Measurements from ENCODE around the gene ARHGAP29.
"Not testable (repeated sequence)": the region's sequence is repeated elsewhere in the genome, so short reads cannot be mapped to it uniquely, and the experiment has no call there.

ARHGAP29 gene

DNA sequence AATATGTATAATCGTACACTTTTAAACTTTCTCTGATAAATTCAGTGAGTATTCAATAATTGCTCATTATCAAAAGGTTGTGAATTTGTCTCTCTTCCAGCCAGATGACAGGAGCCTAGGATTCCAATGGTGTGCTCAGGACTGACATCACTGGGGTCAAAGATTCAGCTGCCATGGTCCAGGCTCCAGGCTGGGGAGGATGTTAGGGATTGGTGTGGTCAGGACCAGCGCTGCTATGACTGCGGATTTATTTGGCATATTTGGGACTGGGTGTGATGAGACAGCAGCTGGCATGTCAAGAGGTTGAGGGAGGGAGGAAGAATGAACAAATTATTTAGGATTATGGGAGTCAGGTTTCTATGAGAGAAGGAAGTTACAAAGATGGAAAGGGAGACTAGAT is 68.3 kb downstream of the ARHGAP29 start:
- DNase-seq = no peak

DNA sequence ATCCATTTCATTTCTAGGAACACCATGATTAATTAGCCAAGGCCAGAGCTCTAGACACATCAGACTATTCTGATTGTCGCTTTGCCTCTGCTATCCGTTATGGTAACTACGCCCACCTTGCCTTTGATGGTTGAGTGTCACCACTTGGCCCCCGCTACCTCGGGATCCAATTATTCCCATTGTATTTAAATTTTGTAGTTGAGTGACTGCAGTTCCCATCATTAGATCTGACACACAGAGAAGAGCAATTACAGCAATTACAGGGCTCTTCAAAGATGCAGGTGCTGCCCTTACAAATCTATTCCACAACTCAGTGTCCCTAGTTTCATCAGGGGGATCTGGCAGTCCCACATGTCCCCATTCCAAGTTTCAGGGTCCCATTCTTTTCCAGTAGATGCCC is 71.5 kb downstream of the ARHGAP29 start:
- no peak for DNase-seq

DNA sequence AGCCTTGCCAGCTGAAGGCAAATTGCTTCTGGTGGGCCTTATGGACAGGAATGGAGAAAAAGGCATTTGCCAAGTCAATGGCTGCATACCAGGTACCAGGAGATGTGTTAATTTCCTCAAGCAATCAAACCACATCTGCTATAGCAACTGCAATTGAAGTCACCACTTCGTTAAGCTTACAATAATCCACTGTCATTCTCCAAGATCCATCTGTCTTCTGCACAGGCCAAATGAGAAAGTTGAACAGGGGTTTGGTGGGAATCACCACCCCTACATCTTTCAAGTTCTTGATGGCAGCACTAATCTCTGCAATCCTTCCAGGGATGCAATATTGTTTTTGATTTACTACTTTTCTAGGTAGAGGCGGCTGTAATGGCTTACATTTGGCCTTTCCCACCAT is 72.5 kb downstream of the ARHGAP29 start:
- not testable (repeated sequence) for DNase-seq

DNA sequence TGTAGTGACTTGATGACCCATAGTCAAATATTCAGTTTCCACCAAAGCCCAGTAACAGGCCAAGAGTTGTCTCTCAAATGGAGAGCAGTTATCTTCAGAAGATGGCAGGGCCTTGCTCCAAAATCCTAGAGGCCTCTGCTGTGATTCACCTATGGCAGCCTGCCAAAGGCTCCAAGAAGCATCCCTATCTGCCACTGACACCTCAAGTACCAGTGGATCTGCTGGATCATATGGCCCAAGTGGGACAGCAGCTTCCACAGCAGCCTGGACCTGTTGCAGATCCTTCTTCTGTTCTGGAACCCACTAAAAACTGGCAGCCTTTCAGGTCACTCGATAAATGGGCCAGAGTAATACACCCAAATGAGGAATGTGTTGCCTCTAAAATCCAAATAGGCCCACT is 73.3 kb downstream of the ARHGAP29 start:
- DNase-seq = not testable (repeated sequence)

DNA sequence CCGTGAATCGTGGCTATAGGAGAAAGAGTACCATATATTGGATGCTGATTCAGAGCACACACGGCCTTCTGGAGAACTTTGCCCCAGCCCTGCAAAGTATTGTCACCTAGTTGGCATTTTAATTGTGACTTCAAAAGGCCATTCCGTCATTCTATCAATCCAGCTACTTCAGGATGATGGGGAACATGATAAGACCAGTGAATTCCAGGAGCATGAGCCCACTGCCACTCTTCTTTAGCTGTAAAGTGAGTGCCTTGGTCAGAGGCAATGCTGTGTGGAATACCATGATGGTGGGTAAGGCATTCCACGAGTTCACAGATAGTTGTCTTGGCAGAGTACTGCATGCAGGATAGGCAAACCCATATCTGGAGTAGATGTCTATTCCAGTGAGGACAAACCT is 74.1 kb downstream of the ARHGAP29 start:
- not testable (repeated sequence) for DNase-seq

DNA sequence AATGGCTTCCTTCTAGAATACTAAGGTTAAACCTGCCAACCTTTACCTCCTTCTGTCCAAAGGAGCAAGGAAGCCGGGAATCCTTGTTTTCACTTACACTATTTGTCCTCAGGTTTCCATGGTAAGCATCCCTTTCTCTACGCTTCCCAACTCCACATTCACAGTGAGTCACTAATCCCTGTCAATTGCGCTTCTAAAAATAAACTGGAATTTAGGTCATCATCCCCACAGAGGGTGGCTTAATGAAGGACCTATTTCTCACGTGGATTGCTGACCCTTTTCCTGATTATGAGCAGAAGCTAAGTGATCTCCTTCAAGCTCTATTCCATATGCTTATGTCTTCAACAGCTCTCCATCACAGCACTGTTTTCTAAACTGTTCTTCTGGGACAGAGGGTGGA is 76.6 kb downstream of the ARHGAP29 start:
- no peak for DNase-seq

DNA sequence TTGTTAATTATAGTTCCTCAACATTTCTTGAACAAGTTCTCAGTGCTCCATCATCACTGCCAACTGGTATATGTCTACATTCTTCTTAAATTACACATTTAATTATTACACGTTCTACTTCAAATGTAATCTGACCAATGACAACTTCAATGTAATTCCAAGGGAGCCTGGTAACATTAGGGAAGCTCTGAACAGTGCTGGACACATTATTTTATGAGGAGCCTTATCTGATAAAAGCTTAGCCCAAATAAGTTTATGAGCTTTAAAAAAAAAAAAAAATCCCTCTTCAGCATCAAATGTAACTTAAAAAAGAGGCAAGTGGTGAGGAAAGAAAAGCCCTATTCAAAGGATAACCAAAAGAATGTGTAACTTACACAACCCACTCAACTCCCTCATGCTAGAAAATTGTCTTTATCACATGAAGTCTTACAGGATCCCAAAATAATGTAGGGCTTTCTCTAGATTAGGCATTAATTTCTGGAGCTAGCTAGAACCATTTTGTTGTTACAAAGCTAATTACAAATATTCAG is 81.2 kb downstream of the ARHGAP29 start:
- DNase-seq = no peak

DNA sequence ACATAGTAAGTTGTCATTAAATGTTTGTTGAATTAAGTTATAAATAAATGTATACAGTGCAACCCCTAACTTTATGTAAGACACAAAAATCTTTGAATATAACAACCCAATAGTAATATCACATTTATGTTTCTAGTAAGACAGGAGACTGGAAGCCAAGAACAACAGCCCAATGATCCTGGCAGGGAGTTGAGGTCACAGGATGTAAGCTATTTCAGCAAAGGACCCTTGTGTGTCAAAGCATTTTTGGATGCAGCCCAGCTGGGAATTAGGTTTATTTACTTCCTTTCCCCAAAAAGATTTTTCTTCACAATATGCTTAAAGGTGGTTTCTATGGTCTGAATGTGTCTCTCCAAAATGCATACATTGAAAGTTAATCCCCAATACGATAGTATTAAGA is 82.4 kb downstream of the ARHGAP29 start:
- no peak for DNase-seq

DNA sequence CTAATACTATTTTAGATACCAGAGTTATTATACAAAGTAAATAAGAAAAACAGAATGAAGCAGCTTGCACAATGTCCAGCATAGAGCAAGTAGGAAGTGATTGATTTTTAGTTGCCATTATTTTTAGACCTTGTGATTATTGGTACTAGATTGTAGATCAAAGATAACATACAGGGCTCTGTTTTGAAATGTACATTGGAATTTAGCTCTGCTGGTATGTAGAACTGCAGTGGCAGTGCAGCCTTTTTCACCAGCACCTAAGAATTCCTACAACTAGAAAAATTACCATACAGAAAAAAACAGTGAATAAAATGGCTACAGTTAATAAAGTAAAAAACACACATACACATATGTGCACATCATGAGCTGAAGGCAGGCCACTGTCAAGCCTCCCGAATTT is 84.3 kb downstream of the ARHGAP29 start:
- DNase-seq = no peak

DNA sequence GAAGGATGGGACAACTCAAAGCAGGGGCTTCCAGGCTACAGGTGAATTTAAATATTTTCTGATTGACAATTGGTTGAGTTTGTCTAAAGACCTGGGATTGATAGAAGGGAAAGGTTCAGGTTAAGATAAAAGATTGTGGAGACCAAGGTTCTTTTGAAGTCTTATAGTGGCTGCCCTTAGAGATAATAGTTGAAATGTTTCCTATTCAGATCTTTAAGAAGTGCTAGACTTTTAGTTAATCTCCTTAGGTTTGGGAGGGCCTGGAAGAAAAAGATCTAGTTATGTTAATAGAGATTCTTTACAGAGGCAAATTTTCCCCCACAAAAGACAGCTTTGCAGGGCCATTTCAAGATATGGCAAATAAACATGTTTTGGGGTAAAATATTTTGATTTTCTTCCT is 88.2 kb downstream of the ARHGAP29 start:
- not testable (repeated sequence) for DNase-seq

DNA sequence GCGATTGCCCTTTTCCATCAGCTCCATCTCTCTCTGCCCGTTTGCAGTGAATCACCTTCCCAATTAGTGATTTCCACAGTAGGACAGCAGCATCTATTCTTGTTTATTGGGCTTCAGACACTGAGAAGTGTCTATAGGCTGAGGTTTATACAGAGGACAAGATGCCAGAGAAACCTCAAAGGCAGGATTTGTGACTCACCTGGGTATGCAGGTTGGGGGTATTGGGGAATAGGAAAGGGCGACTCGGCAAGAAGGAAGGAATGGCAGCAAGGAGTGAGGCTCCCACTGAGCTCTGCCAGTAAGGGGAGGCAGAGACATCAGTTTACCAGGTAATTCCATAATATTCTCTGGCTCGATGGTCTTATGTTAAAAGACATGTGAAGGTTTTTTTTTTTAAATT is 91.1 kb downstream of the ARHGAP29 start:
- no peak for DNase-seq

DNA sequence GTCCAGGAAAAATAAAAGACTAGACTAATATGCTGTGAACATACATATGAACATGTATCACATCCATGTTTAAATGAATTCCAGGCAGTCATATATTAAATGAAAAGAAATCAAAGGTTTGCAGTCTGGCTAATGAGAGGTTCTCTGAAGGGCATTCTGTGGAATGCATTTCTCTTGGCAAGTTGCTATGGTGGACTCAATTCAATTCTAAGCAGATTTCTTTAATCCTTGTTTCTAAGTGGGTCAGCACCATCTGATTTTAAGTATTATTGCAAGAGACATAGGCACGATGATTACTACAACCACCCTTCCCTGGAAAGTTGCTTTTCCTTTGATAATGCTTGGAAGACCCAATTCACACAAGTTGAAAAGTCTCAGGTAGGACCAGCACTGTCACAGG is 92.5 kb downstream of the ARHGAP29 start:
- DNase-seq = no peak

DNA sequence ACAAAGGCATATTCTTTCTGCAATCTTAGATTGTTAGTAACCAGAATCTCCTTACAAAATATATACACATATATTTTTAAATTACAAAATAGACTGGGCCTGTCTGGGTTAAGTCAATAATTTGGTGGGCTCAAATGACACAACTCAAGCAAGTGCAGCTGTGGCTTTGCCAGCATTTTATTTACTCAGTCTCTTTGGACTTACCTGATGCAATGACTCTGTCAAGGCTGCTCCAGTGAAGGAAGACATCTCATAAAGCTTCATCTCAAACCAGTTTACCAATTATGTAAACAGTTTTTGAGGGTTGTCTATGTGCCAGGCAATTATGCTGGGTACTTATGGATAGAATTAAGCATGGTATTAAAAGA is 93.6 kb downstream of the ARHGAP29 start:
- DNase-seq = no peak

DNA sequence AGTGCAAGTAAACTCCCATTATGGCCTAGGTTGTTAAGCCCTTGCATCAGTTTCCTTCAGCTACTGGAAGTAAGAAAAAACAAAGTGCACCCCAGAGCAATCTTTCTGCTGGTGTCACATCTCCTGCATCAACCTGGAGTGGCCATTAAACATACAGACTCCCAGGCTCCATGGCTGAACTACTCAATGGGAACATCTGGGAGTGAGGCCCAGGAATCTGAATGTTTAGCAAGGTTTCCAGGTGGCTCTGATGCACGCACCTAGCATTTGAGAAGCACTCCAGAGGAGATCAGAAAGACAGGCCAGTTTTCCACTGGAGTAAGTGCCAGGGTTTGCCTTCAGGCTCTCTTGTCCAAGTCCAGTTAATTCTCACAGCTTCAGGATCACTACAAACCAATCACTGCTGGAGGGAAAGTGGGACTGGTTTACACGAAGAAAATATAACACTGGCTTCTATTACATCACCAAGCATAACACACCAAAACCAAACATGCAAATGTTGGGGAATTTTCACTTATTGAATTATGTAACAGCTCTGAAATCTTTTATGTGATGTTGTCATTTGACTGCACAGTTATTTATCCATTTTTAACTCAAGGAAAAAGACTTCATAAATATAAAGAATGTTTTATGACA is 94.1 kb downstream of the ARHGAP29 start:
- no peak for DNase-seq

DNA sequence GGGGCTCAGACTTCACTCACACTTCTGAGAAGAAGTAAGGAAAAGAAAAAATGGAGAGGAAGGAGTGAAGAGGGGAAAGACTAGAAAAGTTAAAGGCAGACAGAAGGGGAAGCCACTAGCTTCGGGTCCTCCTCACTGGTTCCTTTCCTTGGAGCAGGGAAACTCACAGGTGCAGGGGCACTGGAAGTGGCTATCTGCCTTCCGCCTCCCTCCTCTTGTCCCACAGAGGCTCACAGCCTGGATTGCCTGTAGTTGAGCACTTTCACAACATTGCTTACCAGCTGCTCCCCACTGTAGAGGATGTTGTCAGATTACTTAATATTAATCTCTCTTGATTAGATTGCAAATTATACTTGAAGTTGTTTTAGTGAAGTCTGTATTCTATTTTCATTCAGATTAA is 94.8 kb downstream of the ARHGAP29 start:
- DNase-seq = no peak

DNA sequence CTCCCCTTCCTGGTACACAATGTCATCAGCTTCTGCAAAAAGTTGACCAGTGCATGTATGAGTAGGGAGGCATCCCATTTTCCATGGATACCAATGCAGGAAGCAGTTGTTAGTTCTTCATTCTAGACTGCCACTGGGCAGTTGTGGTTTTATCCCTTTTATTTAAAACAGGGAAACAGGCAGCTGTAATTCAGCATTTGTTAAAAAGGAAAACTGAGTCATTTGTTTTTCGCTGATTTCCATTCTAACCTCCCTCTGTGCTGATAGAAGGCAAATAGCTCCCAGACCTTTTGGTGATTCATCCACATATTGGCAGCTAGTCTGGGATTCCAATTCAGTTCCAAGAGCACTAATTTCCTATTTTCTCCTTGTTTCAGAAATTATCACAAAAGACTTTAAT is 95.4 kb downstream of the ARHGAP29 start:
- no peak for DNase-seq

DNA sequence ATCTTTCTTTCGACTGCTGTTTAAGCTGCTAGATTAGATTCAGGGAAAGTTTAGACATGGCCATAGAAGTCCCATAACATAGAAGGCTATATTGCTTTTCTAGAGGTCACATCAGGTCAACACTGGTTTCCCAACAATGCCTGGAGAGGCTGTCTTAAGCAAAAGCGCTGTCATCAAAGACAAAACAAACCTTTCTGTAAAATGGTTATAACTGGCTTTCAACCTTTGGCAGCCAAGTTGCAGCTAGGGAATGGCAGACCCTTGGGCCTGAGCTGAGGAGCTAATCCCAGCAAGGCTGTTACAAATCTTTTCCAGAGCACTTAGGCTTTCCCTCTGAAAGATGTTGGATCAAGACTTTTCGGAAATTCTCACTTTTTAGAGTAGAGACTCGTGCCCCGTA is 105.3 kb downstream of the ARHGAP29 start:
- no peak for DNase-seq

DNA sequence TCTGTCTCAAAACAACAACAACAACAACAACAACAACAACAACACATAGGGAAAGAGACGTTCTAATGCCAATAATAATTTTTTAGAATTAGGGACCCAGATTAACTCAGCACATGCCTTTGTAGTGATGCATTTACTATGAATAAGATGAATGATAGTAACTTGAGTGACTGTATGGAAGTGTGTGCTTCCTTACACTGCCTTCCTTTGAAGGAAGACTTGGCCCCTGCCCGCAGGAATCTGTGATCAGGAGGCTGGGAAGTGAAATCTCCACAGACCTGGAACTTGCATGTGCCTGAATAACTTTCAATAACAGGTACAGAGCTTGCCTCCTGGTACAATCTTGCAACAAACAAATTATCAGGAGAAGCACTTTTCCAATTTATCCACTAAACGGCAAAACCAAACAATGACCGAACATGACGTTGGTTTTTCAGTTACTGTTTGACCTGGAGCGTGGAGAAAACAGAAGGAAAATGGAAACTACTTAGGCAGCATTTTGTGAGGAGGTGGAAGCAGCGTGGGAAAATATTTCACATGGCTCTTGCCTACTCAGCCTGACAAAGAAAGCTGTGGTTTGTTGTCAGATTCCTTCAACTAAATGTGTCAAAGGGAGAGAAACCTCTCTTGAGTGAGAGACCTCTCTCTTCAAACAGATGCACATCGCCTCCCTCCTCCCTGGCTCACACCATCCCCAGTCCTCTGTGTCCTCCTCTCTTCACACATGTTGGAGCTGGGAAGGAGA is 106.4 kb downstream of the ARHGAP29 start:
- no peak for DNase-seq

DNA sequence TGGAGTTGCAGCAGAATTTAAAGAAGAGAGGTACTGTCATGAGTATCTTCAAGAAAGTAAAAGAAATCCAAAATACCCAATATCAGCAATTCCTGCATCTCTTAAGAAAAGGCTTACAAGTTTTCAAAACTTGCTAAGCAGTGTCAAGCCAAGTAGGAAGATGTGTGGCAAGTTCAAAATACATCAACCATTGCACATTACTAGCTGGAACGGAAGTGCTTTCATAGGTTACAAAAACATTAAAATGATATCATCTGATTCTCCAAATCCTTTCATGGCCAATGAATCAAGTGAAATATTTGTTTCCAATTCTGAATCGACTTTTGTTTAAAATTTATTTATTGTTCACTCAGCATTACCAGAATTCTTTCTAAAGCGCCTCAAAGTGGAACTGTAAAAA is 110.7 kb downstream of the ARHGAP29 start:
- DNase-seq = no peak

DNA sequence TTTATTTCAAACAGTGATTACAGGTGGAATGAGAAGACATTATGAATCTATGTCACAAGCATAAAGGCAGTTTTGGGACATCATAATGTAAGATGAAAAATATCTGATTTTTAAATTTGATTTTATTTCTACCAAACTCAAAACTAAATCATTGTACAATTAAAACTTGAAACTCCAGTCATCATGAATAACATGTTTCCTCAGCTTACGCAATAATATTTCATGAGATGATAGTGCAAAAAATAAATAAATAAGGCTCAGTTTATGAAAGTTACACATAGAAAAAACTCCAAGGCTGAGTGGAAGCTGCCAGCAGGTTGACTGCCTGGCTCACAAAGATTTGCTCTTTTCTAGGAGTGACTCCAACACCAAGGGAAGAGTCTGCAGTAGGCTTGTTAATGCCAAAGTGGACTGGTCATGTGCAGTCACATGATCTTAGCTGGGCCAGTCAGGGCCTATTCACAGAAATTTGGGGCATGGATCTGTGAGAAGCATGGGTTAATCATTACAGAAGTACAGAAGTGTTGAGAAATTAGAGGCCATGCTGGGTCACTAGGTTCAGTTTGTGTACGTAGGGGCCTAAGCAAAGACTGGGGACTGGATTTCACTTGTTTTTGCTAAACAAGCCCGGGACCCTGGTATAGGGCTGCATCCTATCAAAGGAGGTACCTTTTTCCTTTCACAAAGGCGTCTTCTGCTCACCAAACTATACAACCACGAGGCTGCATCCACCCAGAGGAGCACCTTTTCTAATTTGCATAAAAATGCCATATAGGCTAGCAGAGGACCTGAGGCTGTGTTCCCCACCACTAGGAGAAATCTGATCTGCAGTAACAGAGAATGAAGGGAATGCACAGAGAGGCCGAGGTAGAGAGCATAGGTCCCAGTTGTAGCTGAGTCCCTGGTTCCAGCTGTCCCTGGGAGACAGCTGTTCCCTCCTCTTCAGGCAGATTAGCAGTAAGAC is 111.6 kb downstream of the ARHGAP29 start:
- no peak for DNase-seq

DNA sequence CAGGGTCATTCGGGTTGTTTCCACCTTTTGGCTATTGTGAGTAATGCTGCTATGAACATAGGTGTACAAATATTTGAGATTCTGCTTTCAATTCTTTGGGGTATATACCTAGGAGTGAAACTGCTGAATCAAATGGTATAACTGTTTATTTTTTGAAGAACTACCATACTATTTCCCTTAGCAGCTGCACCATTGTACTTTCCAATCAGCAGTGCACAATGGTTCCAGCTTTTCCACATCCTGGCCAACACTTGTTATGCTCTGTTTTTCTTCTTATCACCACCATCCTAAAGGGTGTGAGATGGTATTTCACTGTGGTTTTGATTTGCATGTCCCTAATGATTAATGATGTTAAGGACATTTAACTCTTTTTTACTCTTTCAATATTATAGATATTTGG is 112.8 kb downstream of the ARHGAP29 start:
- no peak for DNase-seq

DNA sequence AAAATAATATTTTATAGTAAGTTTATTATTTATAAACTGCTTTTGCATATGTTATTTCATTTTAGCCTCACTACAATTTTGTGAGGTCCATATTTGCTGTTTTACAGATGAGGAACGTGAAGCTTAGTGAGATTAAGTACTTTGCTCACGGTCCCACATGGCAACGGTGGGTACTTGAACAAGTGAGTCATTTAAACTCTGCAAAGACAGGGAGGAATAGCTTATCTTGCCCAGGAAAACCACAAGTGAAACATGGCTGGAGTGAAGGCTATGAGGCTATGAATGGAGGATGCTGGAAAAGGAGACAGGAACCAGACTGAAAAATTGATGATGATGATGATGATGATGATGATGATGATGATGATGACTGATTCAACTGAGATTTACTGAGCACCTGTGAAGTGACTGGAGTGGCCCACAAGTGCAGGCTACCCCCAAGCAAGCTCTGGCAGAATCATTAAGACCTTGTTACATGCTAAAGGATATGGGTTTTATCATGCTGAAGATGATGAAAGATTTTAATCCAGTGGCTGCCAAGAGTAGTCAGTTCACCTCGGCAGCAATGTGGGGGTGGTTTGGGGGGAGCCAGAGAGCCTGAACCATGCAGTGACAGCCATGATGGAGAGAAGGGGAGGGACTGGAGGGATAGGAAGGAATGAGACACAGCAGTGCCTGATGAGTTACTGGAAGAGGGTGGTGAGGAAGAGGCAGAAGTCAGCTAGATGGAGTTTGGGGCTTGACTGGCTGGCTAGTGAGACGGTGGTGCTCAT is 115.0 kb downstream of the ARHGAP29 start:
- DNase-seq = no peak
